Upper lobe of left lung (tissue), 4 donors: ENCODE results near the gene PHEX.

Source experiments
- EP300 ChIP-seq, 4 donors: sonication (generic); formaldehyde crosslinking; IDR thresholded peaks; one replicate each; pipeline ENCODE4 v1.5.1; 2017; ENCODE audit warnings: antibody characterized with exemption in 4 of 4, control low read depth in 2 of 4
- POLR2A ChIP-seq, 4 donors: fragments of 450-650 bp; IDR thresholded peaks; one replicate each; pipeline ENCODE4 v1.5.1; 2016 to 2017; ENCODE audit warnings: antibody characterized with exemption in 4 of 4, mild to moderate bottlenecking in 2 of 4
- POLR2AphosphoS5 ChIP-seq, 2 donors: sonication (generic); formaldehyde crosslinking; IDR thresholded peaks; one replicate each; pipeline ENCODE4 v1.5.1; 2017; ENCODE audit warnings: antibody characterized with exemption in 2 of 2
- TF ChIP-seq, protein P1 (sequence below), 6 experiments: fragments of 450-650 bp in 4 of 6; fragments of 200-600 bp in 2 of 6; sonication (generic) in 2 of 6; IDR thresholded peaks; one replicate each; pipeline ENCODE4 v1.5.1; 2016 to 2019; ENCODE audit warnings: antibody characterized with exemption in 6 of 6

DNA sequence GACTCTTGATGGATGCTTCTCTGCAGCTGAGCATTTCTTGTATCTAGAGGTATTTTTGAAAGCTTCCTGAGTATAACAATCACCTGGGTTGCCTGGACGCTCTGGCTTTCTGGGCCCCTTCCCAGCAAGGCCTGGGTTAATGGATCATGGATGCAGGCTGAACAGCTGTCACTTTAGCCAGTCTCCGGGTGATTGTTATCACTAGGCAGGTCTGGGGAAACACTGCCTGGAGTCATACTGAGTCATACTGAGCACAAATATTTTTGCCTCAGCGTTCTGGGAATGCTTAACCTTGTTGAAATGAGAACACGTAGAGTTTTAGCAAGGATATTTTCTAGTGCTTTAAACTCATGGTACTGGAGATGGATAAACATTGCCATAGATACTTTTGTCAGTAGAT is 102.6 kb downstream of the PHEX start:
- TF ChIP-seq, protein P1, sequence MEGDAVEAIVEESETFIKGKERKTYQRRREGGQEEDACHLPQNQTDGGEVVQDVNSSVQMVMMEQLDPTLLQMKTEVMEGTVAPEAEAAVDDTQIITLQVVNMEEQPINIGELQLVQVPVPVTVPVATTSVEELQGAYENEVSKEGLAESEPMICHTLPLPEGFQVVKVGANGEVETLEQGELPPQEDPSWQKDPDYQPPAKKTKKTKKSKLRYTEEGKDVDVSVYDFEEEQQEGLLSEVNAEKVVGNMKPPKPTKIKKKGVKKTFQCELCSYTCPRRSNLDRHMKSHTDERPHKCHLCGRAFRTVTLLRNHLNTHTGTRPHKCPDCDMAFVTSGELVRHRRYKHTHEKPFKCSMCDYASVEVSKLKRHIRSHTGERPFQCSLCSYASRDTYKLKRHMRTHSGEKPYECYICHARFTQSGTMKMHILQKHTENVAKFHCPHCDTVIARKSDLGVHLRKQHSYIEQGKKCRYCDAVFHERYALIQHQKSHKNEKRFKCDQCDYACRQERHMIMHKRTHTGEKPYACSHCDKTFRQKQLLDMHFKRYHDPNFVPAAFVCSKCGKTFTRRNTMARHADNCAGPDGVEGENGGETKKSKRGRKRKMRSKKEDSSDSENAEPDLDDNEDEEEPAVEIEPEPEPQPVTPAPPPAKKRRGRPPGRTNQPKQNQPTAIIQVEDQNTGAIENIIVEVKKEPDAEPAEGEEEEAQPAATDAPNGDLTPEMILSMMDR (IDR thresholded peaks at IDR 0.05) = no peak
- no peak for TF ChIP-seq POLR2AphosphoS5 (IDR thresholded peaks at IDR 0.05)
- no peak for TF ChIP-seq POLR2A (IDR thresholded peaks at IDR 0.05)
- no peak for TF ChIP-seq EP300 (IDR thresholded peaks at IDR 0.05)
